ENCODE data around the gene EMP3. TPM values are rescaled to one million over a fixed set of nuclear protein-coding genes. Genes with fewer than 3 reads are reported as not detected.

The EMP3 gene
- total RNA-seq, 4 donors from 2014 or later: 36.3 to 74.2 (median 56.5) TPM

DNA sequence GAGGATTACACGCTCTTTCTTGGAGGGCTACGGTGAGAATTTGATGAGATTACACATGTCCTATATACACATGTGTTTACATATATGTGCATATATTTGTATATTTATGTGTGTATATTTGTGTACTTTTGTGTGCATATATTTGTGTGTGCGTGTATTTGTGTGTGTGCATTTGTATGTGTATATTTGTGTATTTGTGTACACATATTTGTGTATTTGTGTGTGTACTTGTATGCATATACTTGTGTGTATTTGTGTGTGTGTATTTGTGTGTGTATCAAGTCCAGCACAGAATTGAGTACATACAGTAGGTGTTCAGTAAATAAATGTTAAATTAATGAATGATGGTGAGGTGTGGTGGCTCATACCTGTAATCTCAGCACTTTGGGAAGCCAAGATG lies 36.6 kb downstream of the EMP3 start:
- Histone ChIP-seq H3K27ac (no peak overlapping the region), H3K36me3 (peaks cover 0 to 18% of the 10 kb centered on the region in 2 donors), H3K27me3 (no peaks in the 10 kb centered on the region), H3K9me3 (no peaks in the 10 kb centered on the region), H3K4me1 (peaks cover 0 to 19% (median 5%) of the 10 kb centered on the region in 3 donors), H3K4me3 (no peak overlapping the region)
- no peak for ATAC-seq
- 90 to 95% methylated on average over 3 of the region's 3 CpGs for WGBS, 2 donors (ENCODE audit: low coverage in 1 of 2)
- no peak for TF ChIP-seq POLR2AphosphoS5 (IDR thresholded peaks at IDR 0.05)
- TF ChIP-seq EP300 (IDR thresholded peaks at IDR 0.05): no peak
- TF ChIP-seq, protein P1, sequence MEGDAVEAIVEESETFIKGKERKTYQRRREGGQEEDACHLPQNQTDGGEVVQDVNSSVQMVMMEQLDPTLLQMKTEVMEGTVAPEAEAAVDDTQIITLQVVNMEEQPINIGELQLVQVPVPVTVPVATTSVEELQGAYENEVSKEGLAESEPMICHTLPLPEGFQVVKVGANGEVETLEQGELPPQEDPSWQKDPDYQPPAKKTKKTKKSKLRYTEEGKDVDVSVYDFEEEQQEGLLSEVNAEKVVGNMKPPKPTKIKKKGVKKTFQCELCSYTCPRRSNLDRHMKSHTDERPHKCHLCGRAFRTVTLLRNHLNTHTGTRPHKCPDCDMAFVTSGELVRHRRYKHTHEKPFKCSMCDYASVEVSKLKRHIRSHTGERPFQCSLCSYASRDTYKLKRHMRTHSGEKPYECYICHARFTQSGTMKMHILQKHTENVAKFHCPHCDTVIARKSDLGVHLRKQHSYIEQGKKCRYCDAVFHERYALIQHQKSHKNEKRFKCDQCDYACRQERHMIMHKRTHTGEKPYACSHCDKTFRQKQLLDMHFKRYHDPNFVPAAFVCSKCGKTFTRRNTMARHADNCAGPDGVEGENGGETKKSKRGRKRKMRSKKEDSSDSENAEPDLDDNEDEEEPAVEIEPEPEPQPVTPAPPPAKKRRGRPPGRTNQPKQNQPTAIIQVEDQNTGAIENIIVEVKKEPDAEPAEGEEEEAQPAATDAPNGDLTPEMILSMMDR (IDR thresholded peaks at IDR 0.05): no peak
- no peak for TF ChIP-seq POLR2A (IDR thresholded peaks at IDR 0.05)

DNA sequence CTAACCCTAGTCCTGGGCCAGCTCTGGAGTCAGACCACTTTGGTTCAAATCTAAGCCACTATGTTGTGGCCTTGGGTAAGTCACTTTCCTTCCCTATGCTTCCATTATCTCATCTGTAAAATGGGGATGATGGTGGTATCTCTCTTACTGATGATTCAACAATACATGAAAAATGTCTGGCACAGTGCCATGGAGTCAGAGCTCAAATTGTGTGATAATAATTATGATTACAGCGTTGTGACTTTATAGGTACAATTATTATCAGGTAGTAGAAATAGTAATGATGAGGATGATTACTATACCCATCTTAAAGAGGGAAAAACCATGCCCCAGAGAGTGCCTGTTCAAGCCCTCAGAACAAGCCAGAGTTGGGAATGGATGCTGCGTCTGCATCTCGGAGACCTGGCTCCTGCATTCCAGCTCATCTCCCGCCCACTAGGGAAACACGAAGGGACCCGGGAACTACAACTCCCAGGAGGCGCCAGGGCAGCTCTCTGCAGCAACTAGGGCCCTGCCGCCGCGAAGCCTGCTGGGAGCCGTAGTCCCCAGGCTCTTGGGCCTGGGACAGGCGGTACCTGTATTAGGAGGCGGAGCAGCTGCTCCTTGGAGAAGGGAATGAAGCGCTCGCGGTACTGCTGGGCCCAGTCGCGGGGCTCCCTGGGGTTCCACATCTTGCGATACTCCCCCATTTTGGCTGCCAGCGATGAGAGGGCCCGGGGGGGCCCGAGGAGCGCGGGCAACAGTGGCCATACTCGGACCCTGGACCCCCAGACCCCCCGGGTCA lies 37.6 kb downstream of the EMP3 start:
- peak; percentile 85 for ATAC-seq
- TF ChIP-seq POLR2A (IDR thresholded peaks at IDR 0.05): peak in 1 of 2 donors; percentile 32
- TF ChIP-seq EP300 (IDR thresholded peaks at IDR 0.05): no peak
- TF ChIP-seq, protein P1 (IDR thresholded peaks at IDR 0.05): peak in 2 of 4 experiments; percentile 1 to 14
- Histone ChIP-seq H3K27ac (peak overlapping the region; percentile 91 to 96 (median 96)), H3K27me3 (no peaks in the 10 kb centered on the region), H3K4me1 (peaks cover 0 to 19% (median 5%) of the 10 kb centered on the region in 3 donors), H3K4me3 (peak overlapping the region; percentile 56 to 72), H3K9me3 (no peaks in the 10 kb centered on the region), H3K36me3 (peaks cover 0 to 18% of the 10 kb centered on the region in 2 donors)
- WGBS, 2 donors (ENCODE audit: low coverage in 1 of 2): 29 to 88% methylated on average over 1 to 2 of the region's 26 CpGs

DNA sequence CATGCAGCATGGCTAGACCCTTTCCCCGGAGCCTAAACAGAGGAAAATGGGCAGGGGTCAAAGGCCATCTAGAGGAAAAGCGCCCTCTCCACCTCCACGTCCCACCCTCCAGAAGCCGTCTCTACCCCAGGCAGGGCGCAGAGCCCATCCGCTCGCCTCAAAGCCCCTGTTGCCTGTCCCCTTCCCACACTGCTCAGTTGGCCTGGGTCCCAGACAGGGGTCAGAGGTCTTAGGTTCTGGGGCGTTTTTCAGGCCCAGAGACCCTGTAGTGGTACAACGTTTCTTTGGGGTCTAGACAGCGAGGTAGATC lies 38.1 kb downstream of the EMP3 start:
- Histone ChIP-seq H3K4me3 (peak overlapping the region; percentile 56 to 72), H3K4me1 (peaks cover 0 to 19% (median 5%) of the 10 kb centered on the region in 3 donors), H3K36me3 (peaks cover 0 to 16% of the 10 kb centered on the region in 2 donors), H3K27me3 (no peaks in the 10 kb centered on the region), H3K9me3 (no peaks in the 10 kb centered on the region), H3K27ac (peak overlapping the region; percentile 91 to 96 (median 96))
- 0% methylated on average over 7 of the region's 10 CpGs; no CpG with 5 or more reads in 1 of the 2 donors for WGBS, 2 donors (ENCODE audit: low coverage in 1 of 2)
- no peak for TF ChIP-seq EP300 (IDR thresholded peaks at IDR 0.05)
- no peak for TF ChIP-seq POLR2A (IDR thresholded peaks at IDR 0.05)
- no peak for TF ChIP-seq POLR2AphosphoS5 (IDR thresholded peaks at IDR 0.05)
- TF ChIP-seq, protein P1 (IDR thresholded peaks at IDR 0.05): no peak
- peak; percentile 3 for ATAC-seq

DNA sequence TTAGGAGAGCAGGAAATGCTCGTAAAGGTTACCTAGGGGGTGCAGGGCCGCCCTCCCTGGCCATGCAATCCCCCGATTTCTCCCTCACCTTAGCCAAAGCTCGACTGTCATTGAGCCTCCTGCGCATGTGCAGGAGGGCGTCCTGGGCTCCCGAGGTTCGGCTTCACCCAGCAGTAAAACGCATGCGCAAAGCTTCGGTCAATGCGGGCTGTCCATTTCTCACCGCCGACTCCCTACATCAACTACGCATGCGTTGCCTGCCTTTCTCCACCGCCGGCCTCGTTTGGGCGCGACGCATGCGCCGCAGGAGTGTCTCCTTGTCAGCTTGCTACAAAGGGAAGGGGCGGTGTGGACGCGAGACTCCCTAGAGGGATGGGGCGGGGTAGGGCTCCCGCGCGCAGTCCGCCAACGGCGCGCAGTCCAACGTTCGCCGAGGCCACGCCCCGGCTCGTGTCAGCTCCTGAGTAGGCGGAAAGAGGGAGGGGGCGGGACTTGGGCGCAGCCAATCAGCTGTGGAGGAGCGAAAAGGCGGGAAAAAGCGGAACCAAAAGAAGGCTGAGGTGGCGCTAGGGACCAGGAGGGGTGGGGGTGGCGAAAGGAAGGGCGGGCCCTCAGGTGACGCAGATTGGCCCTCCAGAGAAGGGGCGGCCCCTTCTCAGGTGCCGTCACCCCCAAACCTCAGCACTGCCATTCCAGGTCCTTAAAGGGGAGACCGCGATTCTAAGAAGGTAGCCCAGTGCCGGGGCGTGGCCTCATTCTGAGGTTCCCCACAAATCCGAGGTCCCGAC lies 38.7 kb downstream of the EMP3 start, which contains the start of the genes SYNGR4 and TMEM143:
Gene SYNGR4, plus strand, starts transcription at position 558 of the 788 bp plus-strand sequence. CDS start 1,476 bp downstream, outside the sequence.
Gene TMEM143, minus strand, starts transcription at position 131 of the 788 bp plus-strand sequence. Its CDS starts 20 bp downstream, at position 111.
- no peaks in the 10 kb centered on the region for H3K9me3 ChIP-seq
- 0 to 3% methylated on average over 3 to 16 of the region's 59 CpGs for WGBS, 2 donors (ENCODE audit: low coverage in 1 of 2)
- H3K36me3 ChIP-seq: peaks cover 0 to 11% of the 10 kb centered on the region in 2 donors
- H3K27ac ChIP-seq: peak within 1 kb of the TSS; percentile 91 to 96 (median 96)
- peak; percentile 94 for ATAC-seq
- H3K27me3 ChIP-seq: no peaks in the 10 kb centered on the region
- peak within 1 kb of the TSS; percentile 56 to 72 for H3K4me3 ChIP-seq
- TF ChIP-seq POLR2A (IDR thresholded peaks at IDR 0.05) (peak; percentile 48 to 51), EP300 (IDR thresholded peaks at IDR 0.05) (no peak), POLR2AphosphoS5 (IDR thresholded peaks at IDR 0.05) (peak; percentile 21)
- TF ChIP-seq, protein P1 (IDR thresholded peaks at IDR 0.05): no peak
- H3K4me1 ChIP-seq: peaks cover 0 to 19% (median 5%) of the 10 kb centered on the region in 3 donors

All from gastroesophageal sphincter (tissue), 4 donors.